Stimulated activated naive CD8-positive, alpha-beta T cell treated with anti-CD3 and anti-CD28 coated beads, Interleukin-15, amount 100 ng/mL, for 72 hours (primary cell): ENCODE results near the gene TMEM126A.
A peak's percentile ranks its signal among the peaks of the same experiment; 100 is the strongest.
"Not testable (repeated sequence)": the region's sequence is repeated elsewhere in the genome, so short reads cannot be mapped to it uniquely, and the experiment has no call there.

Experiments used
- ATAC-seq: fragments of 150-1000 bp; cut with Tn5 transposase; 2 replicates; pipeline ENCODE4 v1.10.0; 2021; ENCODE audit warnings: mild to moderate bottlenecking, moderate library complexity
- DNase-seq, 2 donors: peaks; one replicate each; pipeline ENCODE4 v3.0.0; 2021 to 2022
- H3K27ac Mint-ChIP-seq, 2 donors: one replicate each; pipeline ENCODE4 v1.8.0; 2022; ENCODE audit warnings: mild to moderate bottlenecking in 2 of 2, mixed read lengths in 2 of 2, moderate library complexity in 2 of 2
- H3K27me3 Mint-ChIP-seq: one replicate; pipeline ENCODE4 v1.8.0; 2022; ENCODE audit warnings: mixed read lengths
- H3K4me1 Mint-ChIP-seq: one replicate; pipeline ENCODE4 v1.8.0; 2022; ENCODE audit warnings: mild to moderate bottlenecking, mixed read lengths
- H3K4me3 Mint-ChIP-seq, 2 donors: one replicate each; pipeline ENCODE4 v1.8.0; 2022; ENCODE audit warnings: mild to moderate bottlenecking in 2 of 2, mixed read lengths in 2 of 2, moderate library complexity in 1 of 2
- H3K9me3 Mint-ChIP-seq, 2 donors: one replicate each; pipeline ENCODE4 v1.8.0; 2022; ENCODE audit warnings: mixed read lengths in 2 of 2

Gene TMEM126A

DNA sequence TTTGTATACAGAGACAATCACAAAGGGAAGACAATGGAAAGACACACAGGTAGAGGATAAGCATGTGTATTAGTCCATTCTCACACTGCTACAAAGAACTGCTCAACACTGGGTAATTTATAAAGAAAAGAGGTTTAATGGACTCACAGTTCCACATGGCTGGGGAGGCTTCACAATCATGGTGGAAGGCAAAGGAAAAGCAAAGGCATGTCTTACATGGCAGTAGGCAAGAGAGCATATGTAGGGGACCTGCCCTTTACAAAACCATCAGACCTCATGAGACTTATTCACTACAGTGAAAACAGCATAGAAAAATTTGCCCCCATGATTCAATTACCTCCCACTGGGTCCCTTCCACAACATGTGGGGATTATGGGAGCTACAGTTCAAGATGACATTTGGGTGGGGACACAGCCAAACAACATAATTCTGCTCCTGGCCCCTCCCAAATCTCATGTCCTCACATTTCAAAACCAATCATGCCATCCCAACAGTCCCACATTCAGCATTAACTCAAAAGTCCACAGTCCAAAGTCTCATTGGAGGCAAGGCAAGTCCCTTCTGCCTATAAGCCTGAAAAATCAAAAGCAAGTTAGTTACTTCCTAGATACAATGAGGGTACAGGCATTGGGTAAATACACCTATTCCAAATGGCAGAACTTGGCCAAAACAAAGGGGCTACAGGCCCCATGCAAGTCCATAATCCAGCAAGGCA is 23.3 kb downstream of the TMEM126A start:
- H3K4me3 Mint-ChIP-seq, H3K9me3 Mint-ChIP-seq, DNase-seq, H3K27ac Mint-ChIP-seq, ATAC-seq, H3K4me1 Mint-ChIP-seq, H3K27me3 Mint-ChIP-seq: not testable (repeated sequence)

DNA sequence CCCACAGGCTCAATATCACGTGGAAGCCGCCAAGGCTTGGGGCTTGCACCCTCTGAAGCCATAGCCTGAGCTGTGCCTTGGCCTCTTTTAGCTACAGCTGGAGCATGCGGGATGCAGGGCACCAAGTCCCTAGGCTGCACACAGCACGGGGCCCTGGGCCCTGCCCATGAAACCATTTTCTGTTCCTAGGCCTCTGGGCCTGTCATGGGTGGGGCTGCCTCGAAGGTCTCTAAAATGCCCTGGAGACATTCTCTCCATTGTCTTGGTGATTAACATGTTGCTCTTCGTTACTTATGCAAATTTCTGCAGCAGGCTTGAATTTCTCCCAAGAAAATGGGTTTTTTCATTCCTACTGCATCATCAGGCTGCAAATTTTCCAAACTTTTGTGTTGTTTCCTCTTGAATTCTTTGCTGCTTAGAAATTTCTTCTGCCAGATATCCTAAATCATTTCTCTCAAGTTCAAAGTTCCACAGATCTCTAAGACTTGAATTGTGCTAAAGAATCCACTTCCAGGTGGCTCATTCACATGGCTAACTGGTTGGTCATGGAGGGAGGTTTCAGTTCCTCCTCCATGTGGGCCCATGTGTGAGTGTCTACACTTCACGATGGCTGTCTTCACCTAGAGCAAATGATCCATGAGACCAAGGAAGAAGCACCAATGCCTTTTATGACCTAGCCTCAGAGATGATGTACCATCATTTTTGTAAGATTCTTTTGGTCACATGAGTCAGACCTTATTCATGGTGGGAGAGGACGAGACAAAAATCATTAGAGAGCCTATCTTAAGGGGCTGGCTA is 24.5 kb downstream of the TMEM126A start:
- Mint-ChIP-seq H3K27me3 (no peaks in the 10 kb centered on the region), H3K4me1 (no peaks in the 10 kb centered on the region), H3K9me3 (peaks cover 4 to 8% of the 10 kb centered on the region in 2 donors), H3K4me3 (no peak overlapping the region), H3K27ac (no peak overlapping the region)
- ATAC-seq: no peak
- no peak for DNase-seq

DNA sequence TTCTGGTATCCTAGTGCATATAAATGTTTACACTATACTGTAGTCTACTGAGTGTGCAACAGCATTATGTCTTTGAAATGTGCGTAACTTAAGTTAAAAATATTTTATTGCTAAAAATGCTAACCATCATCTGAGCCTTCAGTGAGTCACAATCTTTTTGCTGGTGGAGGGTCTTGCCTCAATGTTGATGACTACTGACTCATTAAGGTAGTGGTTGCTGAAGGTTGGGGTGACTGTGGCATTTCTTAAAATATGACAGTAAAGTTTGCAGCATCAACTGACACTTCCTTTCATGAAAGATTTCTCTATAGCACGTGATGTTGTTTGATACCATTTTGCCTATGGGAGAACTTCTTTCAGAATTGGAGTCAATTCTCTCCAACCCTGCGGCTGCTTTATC is 25.6 kb downstream of the TMEM126A start:
- ATAC-seq: peak; percentile 72
- Mint-ChIP-seq H3K27ac (no peak overlapping the region), H3K4me1 (no peaks in the 10 kb centered on the region)

DNA sequence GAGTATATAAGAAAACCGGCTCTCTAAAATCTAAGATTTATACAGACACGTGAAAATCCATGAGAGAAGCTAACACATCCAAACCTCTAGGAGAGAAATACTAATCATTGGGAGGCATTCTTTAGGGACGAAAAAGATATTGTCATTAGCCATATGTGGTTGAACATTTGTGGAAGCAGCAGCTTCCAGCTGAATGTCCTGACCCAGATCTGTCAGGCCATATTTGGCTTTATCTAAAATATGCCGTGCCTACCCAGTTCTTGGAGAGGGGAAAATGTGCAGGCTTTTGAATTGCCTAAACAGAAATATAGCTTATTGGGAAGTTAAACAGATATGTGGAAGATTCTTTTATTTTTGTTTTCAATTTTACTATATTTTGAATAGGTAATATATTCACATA is 31.8 kb downstream of the TMEM126A start:
- Mint-ChIP-seq H3K27ac (no peak overlapping the region), H3K4me3 (no peak overlapping the region), H3K9me3 (no peaks in the 10 kb centered on the region), H3K4me1 (peaks cover 24% of the 10 kb centered on the region), H3K27me3 (peaks cover 10% of the 10 kb centered on the region)
- no peak for ATAC-seq
- no peak for DNase-seq

More for the DNA sequence above, 25.6 kb downstream of the TMEM126A start:
- no peak for DNase-seq
- Mint-ChIP-seq H3K4me3 (no peak overlapping the region), H3K27me3 (no peaks in the 10 kb centered on the region), H3K9me3 (peaks cover 4 to 8% of the 10 kb centered on the region in 2 donors)

DNA sequence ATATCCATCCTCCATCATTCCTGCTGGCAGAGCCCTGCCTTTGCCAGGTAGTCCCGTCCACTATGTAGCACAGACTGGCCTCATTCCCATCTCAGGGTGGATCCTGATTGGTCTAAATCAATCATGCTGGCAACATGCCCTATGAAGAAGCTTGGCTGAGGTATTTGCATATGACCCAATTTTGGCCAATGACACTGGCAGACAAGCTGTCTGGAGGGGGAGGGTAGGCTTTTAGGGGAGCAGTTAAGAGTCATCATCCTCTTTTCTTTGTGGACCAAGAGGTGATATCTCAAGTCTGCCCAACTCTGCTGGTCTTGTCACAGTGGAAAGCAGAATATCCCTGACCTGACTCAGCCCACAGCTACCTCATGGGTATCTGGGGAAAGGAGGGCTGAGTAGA is 33.1 kb downstream of the TMEM126A start:
- Mint-ChIP-seq H3K4me1 (peaks cover 24% of the 10 kb centered on the region), H3K4me3 (no peak overlapping the region), H3K27me3 (peaks cover 10% of the 10 kb centered on the region), H3K9me3 (no peaks in the 10 kb centered on the region), H3K27ac (no peak overlapping the region)
- no peak for DNase-seq
- ATAC-seq: peak; percentile 45

DNA sequence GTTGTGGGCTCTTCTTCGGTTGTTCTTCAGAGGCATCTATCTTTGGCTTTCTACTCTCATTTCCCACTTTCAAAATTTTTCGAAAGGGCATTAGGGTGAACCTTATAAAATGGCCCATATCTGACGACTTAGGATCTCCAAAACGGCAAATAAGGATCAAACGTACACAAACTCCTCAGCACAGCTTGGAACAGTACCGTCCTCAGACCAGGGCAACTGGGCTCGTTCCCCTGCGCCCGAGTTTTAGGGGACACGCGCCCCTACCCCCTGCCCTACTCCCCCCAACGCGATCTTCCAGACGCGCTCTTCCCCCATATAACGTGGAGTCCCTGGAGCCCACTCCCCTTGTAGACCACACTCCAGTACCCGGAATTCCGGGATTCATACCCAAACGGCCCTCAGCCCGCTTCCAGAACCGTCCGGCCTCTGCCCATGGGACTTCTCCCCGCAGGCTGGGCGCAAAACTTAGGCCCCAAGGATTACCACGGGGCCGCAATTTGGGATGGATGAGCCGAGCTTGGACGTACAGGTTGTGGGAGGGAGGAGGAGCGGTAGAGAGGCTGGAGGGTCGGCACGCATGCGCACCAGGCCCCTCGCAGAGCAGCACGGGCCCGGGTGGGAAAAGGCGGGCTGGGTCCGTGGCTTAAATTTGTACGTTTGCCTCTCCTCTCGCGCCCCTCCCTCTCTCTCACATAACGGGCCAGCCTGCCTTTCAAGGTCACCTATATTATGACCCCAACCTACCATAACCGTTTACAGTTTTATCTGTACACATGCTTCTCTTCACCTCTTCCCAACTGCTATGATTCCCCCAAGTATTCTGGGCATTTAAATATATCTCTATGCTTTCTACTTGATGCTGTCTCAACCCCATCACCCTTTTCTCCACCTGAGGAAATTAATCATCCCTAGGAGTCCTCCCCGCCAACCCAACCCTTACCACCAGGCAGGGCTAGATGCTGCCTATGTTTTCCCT is 34.9 kb downstream of the TMEM126A start:
- Mint-ChIP-seq H3K27ac (peak overlapping the region; percentile 95 to 97), H3K27me3 (peaks cover 10% of the 10 kb centered on the region), H3K9me3 (no peaks in the 10 kb centered on the region), H3K4me3 (peak overlapping the region; percentile 80 to 84), H3K4me1 (peaks cover 24% of the 10 kb centered on the region)
- DNase-seq (peak; percentile 64 to 78), ATAC-seq (peak; percentile 92)

DNA sequence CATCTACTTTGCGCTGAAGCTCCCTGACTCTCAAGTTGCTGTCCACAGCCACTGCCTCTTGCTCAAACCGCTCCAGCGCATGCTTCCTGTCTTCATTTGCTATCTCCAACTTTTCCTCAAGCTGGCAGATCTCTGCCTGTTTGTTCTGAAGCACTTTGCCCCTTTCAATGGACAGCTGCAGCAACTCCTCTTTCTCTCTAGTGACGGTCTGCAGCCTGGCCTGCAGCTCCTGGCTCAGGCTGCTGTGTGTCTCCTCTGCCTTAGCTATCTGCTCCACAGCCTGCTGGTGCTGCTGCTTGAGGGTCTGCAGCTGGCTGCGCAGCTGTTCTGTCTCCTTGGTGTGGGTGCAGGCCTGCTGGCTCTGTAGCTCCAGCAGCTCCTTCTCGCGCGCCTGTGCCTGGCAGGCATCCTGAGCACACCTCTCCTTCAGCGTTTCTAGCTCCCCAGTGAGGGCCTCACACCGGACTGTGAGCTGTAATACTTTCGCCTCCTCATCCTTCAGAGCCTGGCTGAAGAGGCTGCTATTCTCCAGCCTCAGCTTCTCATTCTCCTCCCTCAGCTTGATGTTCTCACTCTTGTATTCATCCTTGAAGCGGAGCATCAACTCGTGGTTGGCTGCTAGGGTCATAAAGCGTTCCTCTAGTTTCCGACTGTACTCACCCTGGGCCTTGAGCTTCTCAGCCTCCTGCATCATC is 37.5 kb downstream of the TMEM126A start:
- no peak overlapping the region for H3K27ac Mint-ChIP-seq

DNA sequence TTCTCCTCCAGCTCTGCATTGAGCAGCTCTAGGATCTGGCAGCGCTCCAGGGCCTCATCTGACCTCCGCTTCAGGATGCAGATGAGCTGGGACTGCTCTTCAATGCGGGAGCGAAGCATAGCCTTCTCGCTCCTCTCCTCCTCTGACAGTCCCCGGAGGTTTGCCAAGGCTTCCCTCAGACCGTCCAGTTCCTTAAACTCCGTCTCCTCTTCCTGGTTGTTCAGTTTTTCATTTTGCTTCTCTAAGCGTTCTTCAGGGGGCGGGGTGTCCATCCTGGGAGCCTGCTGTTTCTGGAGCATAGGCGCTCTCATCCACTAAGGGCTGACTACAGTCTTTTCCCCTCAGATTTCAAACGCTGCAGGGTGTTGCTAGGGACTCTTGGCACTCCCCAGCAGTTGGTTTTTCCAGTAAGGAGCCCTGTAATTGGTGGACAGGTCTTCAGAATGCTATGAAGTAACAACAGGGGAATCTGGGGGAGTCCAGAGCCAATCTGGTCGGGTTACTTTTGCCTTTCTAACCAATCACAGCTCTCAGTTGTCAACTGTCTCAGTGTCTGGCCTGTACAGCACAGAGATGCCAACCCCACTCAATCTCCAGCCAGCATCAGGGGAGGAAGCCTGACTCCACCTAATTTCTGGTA is 38.2 kb downstream of the TMEM126A start, which contains the start of gene CCDC89:
CCDC89 (minus strand) TSS at position 376 of the 640 bp plus-strand sequence; CDS start at position 311, 65 bp downstream.
- DNase-seq: no peak
- no peak for ATAC-seq
- Mint-ChIP-seq H3K4me1 (peaks cover 24% of the 10 kb centered on the region), H3K9me3 (no peaks in the 10 kb centered on the region), H3K27ac (no peak within 1 kb of the TSS), H3K4me3 (no peak within 1 kb of the TSS), H3K27me3 (peaks cover 2% of the 10 kb centered on the region)

More for the DNA sequence above, 37.5 kb downstream of the TMEM126A start:
- peaks cover 24% of the 10 kb centered on the region for H3K4me1 Mint-ChIP-seq
- no peak overlapping the region for H3K4me3 Mint-ChIP-seq
- peaks cover 9% of the 10 kb centered on the region for H3K27me3 Mint-ChIP-seq
- DNase-seq (no peak), ATAC-seq (no peak)
- no peaks in the 10 kb centered on the region for H3K9me3 Mint-ChIP-seq

DNA sequence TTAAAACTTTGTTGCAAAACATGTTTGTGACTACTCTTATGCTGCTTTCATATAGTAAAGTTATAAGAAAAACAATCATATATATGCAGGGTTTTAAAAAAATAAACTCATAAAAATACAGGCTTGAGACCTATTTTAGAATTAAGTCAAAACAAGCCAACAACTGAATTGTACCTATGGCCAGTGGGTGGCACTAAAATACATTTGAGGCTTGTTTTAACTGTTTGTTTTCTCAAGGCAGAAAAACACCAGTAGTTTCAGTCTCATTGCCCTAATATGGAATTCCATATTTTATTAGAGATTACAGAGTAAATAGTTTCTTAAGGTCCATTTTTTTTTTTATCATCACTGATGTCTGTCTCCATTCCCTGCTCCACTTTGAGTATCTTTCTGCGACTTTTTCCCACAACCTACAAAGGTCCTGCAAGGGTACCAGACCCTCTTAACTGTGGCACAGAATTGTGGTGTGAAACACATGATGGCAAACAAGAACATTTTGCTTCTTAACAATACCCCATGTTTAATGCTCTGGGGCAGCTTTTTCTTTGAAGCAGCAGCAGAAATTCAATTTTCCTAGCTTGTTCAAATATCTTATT is 46.7 kb downstream of the TMEM126A start:
- ATAC-seq (no peak), DNase-seq (no peak)
- H3K27ac Mint-ChIP-seq: no peak overlapping the region

DNA sequence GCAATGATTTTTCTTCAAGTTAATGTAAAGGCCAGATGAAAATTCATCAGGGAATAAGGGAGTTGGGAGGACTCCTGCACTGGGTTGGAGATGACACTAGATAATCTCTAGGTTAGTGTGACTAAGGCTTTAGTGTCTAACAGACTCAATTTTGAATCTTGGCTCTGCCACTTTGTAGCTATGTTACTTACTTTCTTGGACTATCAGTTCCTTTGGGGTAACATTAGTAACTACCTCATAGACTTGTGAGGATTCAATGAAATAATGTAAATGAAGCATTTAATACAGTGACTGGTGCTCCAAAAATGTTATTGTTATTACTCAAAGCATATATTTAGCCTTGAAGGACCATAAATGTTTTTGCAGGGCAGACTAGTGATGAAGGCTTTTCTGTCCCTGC is 47.8 kb downstream of the TMEM126A start:
- no peak overlapping the region for H3K4me3 Mint-ChIP-seq
- peaks cover 28% of the 10 kb centered on the region for H3K4me1 Mint-ChIP-seq
- H3K27me3 Mint-ChIP-seq: no peaks in the 10 kb centered on the region
- no peak for DNase-seq
- H3K27ac Mint-ChIP-seq: no peak overlapping the region
- no peaks in the 10 kb centered on the region for H3K9me3 Mint-ChIP-seq
- no peak for ATAC-seq

More for the DNA sequence above, 46.7 kb downstream of the TMEM126A start:
- H3K27me3 Mint-ChIP-seq: no peaks in the 10 kb centered on the region
- H3K4me3 Mint-ChIP-seq: no peak overlapping the region
- peaks cover 17% of the 10 kb centered on the region for H3K4me1 Mint-ChIP-seq
- no peaks in the 10 kb centered on the region for H3K9me3 Mint-ChIP-seq

DNA sequence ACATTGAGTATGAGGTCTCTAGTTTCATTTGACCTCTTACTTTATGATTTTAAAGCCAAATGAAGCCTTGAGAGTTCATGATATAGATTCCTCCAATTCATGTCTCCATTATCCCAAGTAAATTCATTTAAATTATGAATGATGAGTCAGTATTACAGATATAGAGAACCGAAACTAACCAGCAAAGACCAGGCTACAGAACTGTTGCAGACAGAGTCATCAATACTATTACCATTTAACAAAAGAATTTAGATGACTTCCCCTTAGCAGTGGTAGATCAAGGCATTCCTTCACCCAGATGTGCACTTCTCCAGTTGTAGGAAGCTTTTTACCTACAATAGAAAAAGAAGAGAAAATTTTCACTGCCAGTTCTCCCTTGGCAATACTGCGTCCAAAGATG is 50.0 kb downstream of the TMEM126A start:
- no peak overlapping the region for H3K4me3 Mint-ChIP-seq
- DNase-seq (no peak), ATAC-seq (peak; percentile 63)
- no peaks in the 10 kb centered on the region for H3K9me3 Mint-ChIP-seq
- H3K27me3 Mint-ChIP-seq: no peaks in the 10 kb centered on the region
- H3K4me1 Mint-ChIP-seq: peaks cover 31% of the 10 kb centered on the region
- peak overlapping the region in 1 of 2 donors; percentile 47 for H3K27ac Mint-ChIP-seq

DNA sequence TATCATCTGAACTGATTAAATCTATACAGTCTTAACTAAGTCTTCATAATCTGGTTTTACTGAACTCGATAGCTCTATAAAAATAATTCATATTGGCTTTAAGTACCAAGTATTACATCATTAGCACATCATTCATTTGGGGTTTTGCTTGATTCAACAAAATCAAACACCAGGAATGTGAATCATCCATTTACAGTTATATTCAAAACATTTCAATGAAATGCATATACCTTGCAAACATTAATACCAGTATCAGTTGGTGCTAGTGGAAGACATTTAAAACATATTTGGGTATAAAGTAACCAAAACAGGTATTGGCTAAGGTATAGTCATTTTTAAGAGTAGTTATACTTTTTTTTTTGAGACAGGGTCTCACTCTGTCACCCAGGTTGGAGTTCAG is 50.4 kb downstream of the TMEM126A start:
- peak; percentile 26 for ATAC-seq
- DNase-seq: no peak
- Mint-ChIP-seq H3K4me3 (no peak overlapping the region), H3K27me3 (no peaks in the 10 kb centered on the region), H3K9me3 (no peaks in the 10 kb centered on the region), H3K4me1 (peaks cover 31% of the 10 kb centered on the region), H3K27ac (peak overlapping the region in 1 of 2 donors; percentile 47)

DNA sequence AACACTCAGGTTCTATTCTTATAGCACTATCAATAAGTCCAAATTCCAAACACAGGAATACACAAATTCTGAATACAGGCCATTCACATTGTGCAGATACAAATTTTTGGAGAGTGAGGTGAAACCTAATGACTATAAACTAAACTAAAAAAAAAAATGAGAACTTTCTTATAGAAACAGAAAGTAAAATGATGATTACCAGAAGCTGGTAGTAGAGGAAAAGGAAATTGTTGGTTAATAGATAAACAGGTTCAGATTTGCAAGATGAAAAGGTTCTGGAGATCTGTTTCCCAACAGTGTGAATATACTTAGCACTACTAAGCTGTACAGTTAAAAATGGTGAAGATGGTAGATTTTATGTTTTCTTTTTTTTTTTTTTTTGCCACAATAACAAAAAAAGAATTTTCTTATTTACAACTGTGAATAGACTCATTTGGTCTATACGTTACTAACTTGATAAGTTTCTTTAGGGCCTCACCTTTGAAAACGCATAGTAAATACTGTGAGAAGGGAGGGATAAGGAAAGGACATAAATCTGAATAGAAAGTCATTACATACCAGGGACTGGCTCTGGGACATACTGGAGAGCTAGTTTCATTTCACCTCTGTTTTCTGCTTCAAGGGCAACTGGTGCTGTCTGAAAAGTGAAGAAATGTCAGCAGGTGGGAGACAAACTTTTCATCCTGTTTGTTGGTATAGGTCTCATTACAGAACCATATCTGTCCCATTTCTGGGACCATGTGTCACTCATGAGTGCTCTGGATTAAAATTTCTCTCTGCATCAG is 52.4 kb downstream of the TMEM126A start:
- ATAC-seq (peak; percentile 75), DNase-seq (no peak)
- peaks cover 31% of the 10 kb centered on the region for H3K4me1 Mint-ChIP-seq
- H3K27ac Mint-ChIP-seq: peak overlapping the region; percentile 86
- H3K27me3 Mint-ChIP-seq: no peaks in the 10 kb centered on the region
- H3K4me3 Mint-ChIP-seq: peak overlapping the region; percentile 59 to 69
- H3K9me3 Mint-ChIP-seq: no peaks in the 10 kb centered on the region
